Measurements from ENCODE around the gene IDUA.
"Not testable (repeated sequence)": the region's sequence is repeated elsewhere in the genome, so short reads cannot be mapped to it uniquely, and the experiment has no call there.

The IDUA gene

GRCh38 chr4:1051472-1051871 lies 64.6 kb downstream of the IDUA start:
- H3K4me3 ChIP-seq (ENCODE audit: low read depth, low read length): no peak overlapping the region
- ChIA-PET CTCF (interaction anchor here (1.0 kb wide), 1 partner anchor 22 kb away, joined by 3 read pairs; no protein-coding TSS in a partner anchor), POLR2A (no interaction called here)
- no peak for DNase-seq (ENCODE audit: low read depth, low spot score)
- TF ChIP-seq CTCF (IDR thresholded peaks at IDR 0.05; ENCODE audit: insufficient read depth, low read length, missing control alignments): no peak

- H3K4me3 ChIP-seq (ENCODE audit: low read depth, low read length): no peak overlapping the region
- no peak for TF ChIP-seq CTCF (IDR thresholded peaks at IDR 0.05; ENCODE audit: insufficient read depth, low read length, missing control alignments)
- POLR2A ChIA-PET: no interaction called here
- CTCF ChIA-PET: interaction anchor here (1.3 to 1.7 kb wide), 2 partner anchors 42 to 79 kb away, joined by 3 to 4 read pairs; no protein-coding TSS in a partner anchor
- no peak for DNase-seq (ENCODE audit: low read depth, low spot score)
These were observed 65.4 kb downstream of the IDUA start for GRCh38 chr4:1052231-1052671.

GRCh38 chr4:1053080-1053661 lies 66.3 kb downstream of the IDUA start:
- no peak for TF ChIP-seq CTCF (IDR thresholded peaks at IDR 0.05; ENCODE audit: insufficient read depth, low read length, missing control alignments)
- H3K4me3 ChIP-seq (ENCODE audit: low read depth, low read length): peak overlapping the region; percentile 38
- DNase-seq (ENCODE audit: low read depth, low spot score): peak; percentile 51
- CTCF ChIA-PET: interaction anchor here (1.3 to 1.7 kb wide), 2 partner anchors 43 to 78 kb away, joined by 3 to 4 read pairs; no protein-coding TSS in a partner anchor
- POLR2A ChIA-PET: interaction anchor here (1.1 kb wide), 1 partner anchor 9 kb away, joined by 5 read pairs; no protein-coding TSS in a partner anchor

- DNase-seq (ENCODE audit: low read depth, low spot score); POLR2A ChIA-PET; H3K4me3 ChIP-seq (ENCODE audit: low read depth, low read length): not testable (repeated sequence)
- CTCF ChIA-PET: interaction anchor here (1.7 kb wide), 1 partner anchor 43 kb away, joined by 4 read pairs; no protein-coding TSS in a partner anchor
These were observed 67.0 kb downstream of the IDUA start for GRCh38 chr4:1053891-1054290.
